SK-N-SH (cell line): Measurements from ENCODE around the gene OPCML. TPM values are rescaled to one million over a fixed set of nuclear protein-coding genes. Genes with fewer than 3 reads are reported as not detected.

ENCODE experiments used
- CTCF ChIA-PET: fragments of 300-600, 350-600 bp; formaldehyde crosslinking; extraction: SDS; loops from one replicate; lab custom pipeline; 2021; lab: Yijun Ruan, JAX
- POLR2A ChIA-PET: fragments of 350-600 bp; sonication (Branson Sonifier 250); formaldehyde crosslinking; extraction: SDS; loops from one replicate; lab custom pipeline; 2020; ENCODE audit warnings: antibody characterized with exemption, inconsistent platforms; lab: Yijun Ruan, JAX
- DNase-seq: peaks from one replicate; pipeline ENCODE4 v3.0.0; 2012
- H2AFZ ChIP-seq: fragments of 200-600 bp; sonication (generic); 2 replicates; pipeline ENCODE4 v1.8.1; 2016; ENCODE audit warnings: antibody characterized with exemption, mild to moderate bottlenecking, low read depth
- H3F3A ChIP-seq: fragments of 200-600 bp; sonication (generic); replicated peaks from 2 replicates; pipeline ENCODE3; 2016; ENCODE audit warnings: antibody characterized with exemption, mild to moderate bottlenecking; ENCODE audit not compliant: insufficient read depth
- H3K27ac ChIP-seq, 2 experiments: fragments of 200-500 bp in 1 of 2; fragments of 200-600 bp in 1 of 2; sonication (Bioruptor generic) in 1 of 2; sonication (generic), shearing (Covaris generic) in 1 of 2; 2 replicates each; pipeline versions ENCODE4 v1.5.1 to v1.6.1; 2014 to 2016; ENCODE audit warnings: low read depth in 2 of 2, inconsistent platforms in 1 of 2, low read length in 1 of 2, mild to moderate bottlenecking in 1 of 2, mixed read lengths in 1 of 2
- H3K27me3 ChIP-seq: fragments of 200-600 bp; sonication (generic), shearing (Covaris generic); 2 replicates; pipeline ENCODE4 v1.6.1; 2016; ENCODE audit warnings: mixed run types; ENCODE audit not compliant: insufficient read depth
- H3K36me3 ChIP-seq, 2 experiments: fragments of 200-500 bp in 1 of 2; fragments of 200-600 bp in 1 of 2; sonication (Bioruptor generic) in 1 of 2; sonication (generic) in 1 of 2; replicated peaks in 1 of 2; 2 replicates each; pipeline versions ENCODE3 to v1.5.1; 2014 to 2016; ENCODE audit warnings: low read length in 1 of 2, mild to moderate bottlenecking in 1 of 2; ENCODE audit not compliant: insufficient read depth in 2 of 2, control insufficient read depth in 1 of 2
- H3K4me1 ChIP-seq, 2 experiments: fragments of 200-500 bp in 1 of 2; fragments of 200-600 bp in 1 of 2; sonication (Bioruptor generic) in 1 of 2; sonication (generic), shearing (Covaris generic) in 1 of 2; 2 replicates each; pipeline versions ENCODE4 v1.5.1 to v1.6.1; 2014 to 2016; ENCODE audit warnings: low read depth in 1 of 2, low read length in 1 of 2, mixed run types in 1 of 2; ENCODE audit not compliant: insufficient read depth in 2 of 2, control insufficient read depth in 1 of 2
- H3K4me2 ChIP-seq: fragments of 200-600 bp; sonication (generic), shearing (Covaris generic); 2 replicates; pipeline ENCODE4 v1.6.1; 2017; ENCODE audit warnings: mixed run types
- H3K4me3 ChIP-seq, 2 experiments: fragments of 200-500 bp in 1 of 2; fragments of 200-600 bp in 1 of 2; sonication (Bioruptor generic) in 1 of 2; sonication (generic), shearing (Covaris generic) in 1 of 2; 2 replicates each; pipeline versions ENCODE4 v1.5.1 to v1.8.1; 2014 to 2016; ENCODE audit warnings: low read depth in 2 of 2, inconsistent platforms in 1 of 2, low read length in 1 of 2, mild to moderate bottlenecking in 1 of 2, mixed read lengths in 1 of 2, moderate library complexity in 1 of 2
- H3K79me2 ChIP-seq: fragments of 200-600 bp; sonication (generic); 2 replicates; pipeline ENCODE4 v1.8.1; 2017; ENCODE audit warnings: mild to moderate bottlenecking; ENCODE audit not compliant: insufficient read depth
- H3K9ac ChIP-seq: fragments of 200-600 bp; sonication (generic); 2 replicates; pipeline ENCODE4 v1.6.1; 2017; ENCODE audit warnings: mixed run types
- H3K9me2 ChIP-seq: fragments of 200-600 bp; sonication (generic); 2 replicates; pipeline ENCODE4 v1.6.1; 2017; ENCODE audit warnings: mixed run types
- H3K9me3 ChIP-seq: fragments of 200-600 bp; sonication (generic); 2 replicates; pipeline ENCODE4 v1.6.1; 2017; ENCODE audit warnings: mixed run types, mild to moderate bottlenecking, moderate library complexity
- H4K20me1 ChIP-seq: fragments of 200-600 bp; sonication (generic); 2 replicates; pipeline ENCODE4 v1.6.1; 2017; ENCODE audit warnings: mild to moderate bottlenecking, mixed run types; ENCODE audit not compliant: insufficient read depth
- CHD2 ChIP-seq: fragments of 150-350 bp; IDR thresholded peaks from 2 replicates; pipeline ENCODE4 v1.6.1; 2018; ENCODE audit warnings: low read length; ENCODE audit not compliant: partially characterized antibody
- ELF1 ChIP-seq: IDR thresholded peaks from 2 replicates; pipeline ENCODE4 v1.4.0; 2012
- EP300 ChIP-seq, 2 experiments: IDR thresholded peaks; 2 replicates each; pipeline versions ENCODE4 v1.4.0 to v1.6.1; 2012; ENCODE audit warnings: borderline replicate concordance in 1 of 2, low read depth in 1 of 2, low read length in 1 of 2
- FOSL2 ChIP-seq: IDR thresholded peaks from 2 replicates; pipeline ENCODE4 v1.4.0; 2012; ENCODE audit warnings: low read depth, mild to moderate bottlenecking, moderate library complexity, borderline replicate concordance
- FOXM1 ChIP-seq: IDR thresholded peaks from 2 replicates; pipeline ENCODE4 v1.4.0; 2012; ENCODE audit warnings: low read depth, mild to moderate bottlenecking
- GABPA ChIP-seq: IDR thresholded peaks from 2 replicates; pipeline ENCODE4 v1.4.0; 2012; ENCODE audit warnings: low read depth, mild to moderate bottlenecking
- MEF2A ChIP-seq: IDR thresholded peaks from 2 replicates; pipeline ENCODE4 v1.4.0; 2012; ENCODE audit warnings: low read depth, borderline replicate concordance
- MXI1 ChIP-seq: IDR thresholded peaks from 2 replicates; pipeline ENCODE4 v1.6.1; 2012; ENCODE audit warnings: mild to moderate bottlenecking, low read depth, low read length, improper control_type of control experiment
- NFIC ChIP-seq: IDR thresholded peaks from 2 replicates; pipeline ENCODE4 v1.4.0; 2012; ENCODE audit warnings: borderline replicate concordance
- POLR2AphosphoS5 ChIP-seq: IDR thresholded peaks from 2 replicates; pipeline ENCODE4 v1.6.1; 2012; ENCODE audit warnings: low read depth, low read length
- RCOR1 ChIP-seq: fragments of 150-350 bp; IDR thresholded peaks from 2 replicates; pipeline ENCODE4 v1.6.1; 2017; ENCODE audit warnings: antibody characterized with exemption, low read length
- RFX5 ChIP-seq: IDR thresholded peaks from 2 replicates; pipeline ENCODE4 v1.6.1; 2012; ENCODE audit warnings: mild to moderate bottlenecking, improper control_type of control experiment, low read length
- SIN3A ChIP-seq: IDR thresholded peaks from 2 replicates; pipeline ENCODE4 v1.6.1; 2012; ENCODE audit warnings: low read depth, mild to moderate bottlenecking, low read length, moderate library complexity, borderline replicate concordance
- SMC3 ChIP-seq: IDR thresholded peaks from 2 replicates; pipeline ENCODE4 v1.6.1; 2012; ENCODE audit warnings: low read depth, low read length, improper control_type of control experiment
- TCF12 ChIP-seq: IDR thresholded peaks from 2 replicates; pipeline ENCODE4 v1.4.0; 2012
- YY1 ChIP-seq: IDR thresholded peaks from 2 replicates; pipeline ENCODE4 v1.4.0; 2012; ENCODE audit warnings: low read depth, mild to moderate bottlenecking
- WGBS: methylation state at CpG from one replicate; pipeline ENCODE4 v1.1.6; 2017; ENCODE audit warnings: low lambda C conversion rate; 5-methylcytosine and 5-hydroxymethylcytosine counted together
- polyA plus RNA-seq, 3 experiments: library from polyadenylated mRNA; depleted of rRNA; stranded (reverse); fragments of >200 nt; gene quantifications; 2 replicates each; pipeline ENCODE4 v1.2.3, GENCODE V29; 2012
- TF ChIP-seq, protein P1 (sequence below): fragments of 150-350 bp; IDR thresholded peaks from 2 replicates; pipeline ENCODE4 v1.6.1; 2016; ENCODE audit warnings: mild to moderate bottlenecking, low read depth, low read length
- TF ChIP-seq, protein P2 (sequence below): IDR thresholded peaks from 2 replicates; pipeline ENCODE4 v1.4.0; 2012; ENCODE audit warnings: low read depth, borderline replicate concordance
- TF ChIP-seq, protein P3 (sequence below): IDR thresholded peaks from 2 replicates; pipeline ENCODE4 v1.4.0; 2012; ENCODE audit warnings: low read depth
- TF ChIP-seq, protein P4 (sequence below): fragments of 150-350 bp; IDR thresholded peaks from 2 replicates; pipeline ENCODE4 v1.6.1; 2017; ENCODE audit warnings: antibody characterized with exemption, low read length, low read depth, borderline replicate concordance

The OPCML gene
- polyA plus RNA-seq, 1 of the 3 experiments (the other 2 are of a cell fraction): not detected

DNA sequence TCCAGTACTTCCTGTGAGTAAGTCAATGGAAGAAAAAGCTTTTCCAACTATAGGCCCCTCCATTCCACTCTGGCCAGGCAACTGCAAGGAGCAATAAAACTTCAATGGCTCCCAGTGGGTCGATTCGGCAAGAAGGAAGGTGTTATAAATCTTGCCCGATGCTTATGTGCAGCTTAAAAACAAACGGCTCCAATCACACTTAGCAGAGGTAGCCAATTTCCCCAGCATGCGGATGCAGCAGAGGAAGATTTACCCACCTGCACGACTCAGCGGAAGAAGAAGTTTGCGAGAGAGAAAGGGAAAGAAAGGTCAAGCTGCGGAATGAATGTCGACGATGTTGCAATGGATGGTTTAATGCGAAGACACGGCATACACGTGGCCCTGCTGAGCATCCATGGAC, 141.5 kb downstream of the OPCML start:
- WGBS: 53% methylated on average over 14 of the region's 14 CpGs
- H3K4me1 ChIP-seq: no peaks in the 10 kb centered on the region; a peak in 2 of 4 replicates
- no peaks in the 10 kb centered on the region for H3F3A ChIP-seq
- no peaks in the 10 kb centered on the region for H3K9me3 ChIP-seq
- no peak overlapping the region for H2AFZ ChIP-seq
- H3K79me2 ChIP-seq: no peaks in the 10 kb centered on the region
- H3K4me3 ChIP-seq: no peak overlapping the region
- no peak overlapping the region for H3K27ac ChIP-seq
- no peaks in the 10 kb centered on the region for H3K27me3 ChIP-seq
- no peak overlapping the region for H3K4me2 ChIP-seq
- POLR2A ChIA-PET: no interaction called here
- CTCF ChIA-PET: interaction anchor here (0.8 to 1.2 kb wide), 2 partner anchors 10 to 19 kb away, joined by 3 read pairs; no protein-coding TSS in a partner anchor
- H3K9ac ChIP-seq: no peak overlapping the region
- TF ChIP-seq POLR2AphosphoS5 (no peak), CHD2 (no peak), MXI1 (no peak), EP300 (IDR thresholded peaks at IDR 0.05; ENCODE audit: borderline replicate concordance in 1 of 2, low read depth in 1 of 2, low read length in 1 of 2) (no peak), RFX5 (no peak), MEF2A (no peak), SIN3A (no peak), FOXM1 (no peak), RCOR1 (no peak), FOSL2 (no peak), YY1 (no peak), SMC3 (no peak), ELF1 (no peak), GABPA (no peak), TCF12 (no peak), NFIC (no peak)
- TF ChIP-seq, protein P1, sequence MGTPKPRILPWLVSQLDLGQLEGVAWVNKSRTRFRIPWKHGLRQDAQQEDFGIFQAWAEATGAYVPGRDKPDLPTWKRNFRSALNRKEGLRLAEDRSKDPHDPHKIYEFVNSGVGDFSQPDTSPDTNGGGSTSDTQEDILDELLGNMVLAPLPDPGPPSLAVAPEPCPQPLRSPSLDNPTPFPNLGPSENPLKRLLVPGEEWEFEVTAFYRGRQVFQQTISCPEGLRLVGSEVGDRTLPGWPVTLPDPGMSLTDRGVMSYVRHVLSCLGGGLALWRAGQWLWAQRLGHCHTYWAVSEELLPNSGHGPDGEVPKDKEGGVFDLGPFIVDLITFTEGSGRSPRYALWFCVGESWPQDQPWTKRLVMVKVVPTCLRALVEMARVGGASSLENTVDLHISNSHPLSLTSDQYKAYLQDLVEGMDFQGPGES: no peak
- TF ChIP-seq, protein P2, sequence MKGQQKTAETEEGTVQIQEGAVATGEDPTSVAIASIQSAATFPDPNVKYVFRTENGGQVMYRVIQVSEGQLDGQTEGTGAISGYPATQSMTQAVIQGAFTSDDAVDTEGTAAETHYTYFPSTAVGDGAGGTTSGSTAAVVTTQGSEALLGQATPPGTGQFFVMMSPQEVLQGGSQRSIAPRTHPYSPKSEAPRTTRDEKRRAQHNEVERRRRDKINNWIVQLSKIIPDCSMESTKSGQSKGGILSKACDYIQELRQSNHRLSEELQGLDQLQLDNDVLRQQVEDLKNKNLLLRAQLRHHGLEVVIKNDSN: no peak
- TF ChIP-seq, protein P3, sequence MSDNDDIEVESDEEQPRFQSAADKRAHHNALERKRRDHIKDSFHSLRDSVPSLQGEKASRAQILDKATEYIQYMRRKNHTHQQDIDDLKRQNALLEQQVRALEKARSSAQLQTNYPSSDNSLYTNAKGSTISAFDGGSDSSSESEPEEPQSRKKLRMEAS: no peak
- TF ChIP-seq, protein P4, sequence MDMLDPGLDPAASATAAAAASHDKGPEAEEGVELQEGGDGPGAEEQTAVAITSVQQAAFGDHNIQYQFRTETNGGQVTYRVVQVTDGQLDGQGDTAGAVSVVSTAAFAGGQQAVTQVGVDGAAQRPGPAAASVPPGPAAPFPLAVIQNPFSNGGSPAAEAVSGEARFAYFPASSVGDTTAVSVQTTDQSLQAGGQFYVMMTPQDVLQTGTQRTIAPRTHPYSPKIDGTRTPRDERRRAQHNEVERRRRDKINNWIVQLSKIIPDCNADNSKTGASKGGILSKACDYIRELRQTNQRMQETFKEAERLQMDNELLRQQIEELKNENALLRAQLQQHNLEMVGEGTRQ: no peak
- DNase-seq: no peak
- H3K9me2 ChIP-seq: no peaks in the 10 kb centered on the region
- no peaks in the 10 kb centered on the region for H3K36me3 ChIP-seq
- H4K20me1 ChIP-seq: no peaks in the 10 kb centered on the region
